GM19023 (cell line): ENCODE data around the gene ATF6.
A peak's percentile ranks its signal among the peaks of the same experiment; 100 is the strongest.

Experiments used
- ATAC-seq: cut with Tn5 transposase; IDR thresholded peaks from one replicate; pipeline ENCODE4 v1.9.1; 2021; ENCODE audit warnings: mild to moderate bottlenecking, moderate library complexity; ENCODE audit not compliant: unreplicated experiment

The ATF6 gene

DNA sequence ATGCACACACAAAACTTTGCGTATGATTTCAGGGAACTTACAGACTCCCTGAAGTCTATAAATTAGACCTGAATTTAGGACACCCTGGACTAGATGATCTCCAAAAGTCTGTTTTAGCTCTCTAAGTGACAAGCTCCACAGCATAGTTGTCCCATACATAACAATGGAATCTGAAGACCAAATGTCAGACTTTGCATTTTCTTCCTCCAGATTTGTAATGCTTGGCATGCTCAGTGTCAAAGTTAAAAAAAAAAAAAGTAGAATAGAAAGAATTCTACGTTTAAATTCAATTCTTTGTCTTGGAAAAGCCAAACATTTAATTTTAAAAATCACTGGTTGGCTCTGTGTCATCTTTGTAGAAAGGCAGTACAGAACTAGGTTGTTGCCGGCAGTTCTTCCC, 190.8 kb downstream of the ATF6 start:
- no peak for ATAC-seq

- ATAC-seq, result no peak
Measured at GRCh38 chr1:161958425-161958824, 192.3 kb downstream of the ATF6 start.

GRCh38 chr1:161962091-161962887, 196.2 kb downstream of the ATF6 start:
- peak; percentile 87 for ATAC-seq

DNA sequence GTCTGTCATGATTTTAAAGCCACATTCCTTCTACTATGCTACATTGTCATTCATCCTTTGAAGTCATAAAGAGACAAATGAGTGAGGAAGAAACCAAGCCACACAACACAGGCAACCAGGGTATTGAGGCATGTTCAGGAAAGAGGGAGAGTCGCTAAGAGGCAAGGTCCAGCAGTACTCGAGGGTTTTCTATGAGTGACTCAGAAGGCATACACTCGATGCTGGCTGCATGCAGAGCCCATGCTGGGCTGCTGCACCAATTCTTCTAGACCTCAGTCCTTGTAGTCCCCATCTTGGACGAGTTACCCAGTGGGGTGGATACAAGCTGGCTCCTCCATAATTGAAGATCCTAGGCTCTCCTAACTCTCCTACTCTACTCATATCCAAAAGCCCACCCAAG, 199.9 kb downstream of the ATF6 start:
- no peak for ATAC-seq

GRCh38 chr1:161970036-161970435, 203.9 kb downstream of the ATF6 start:
- ATAC-seq, result no peak

- ATAC-seq, result no peak
Measured at GRCh38 chr1:161970633-161971032, 204.5 kb downstream of the ATF6 start.

DNA sequence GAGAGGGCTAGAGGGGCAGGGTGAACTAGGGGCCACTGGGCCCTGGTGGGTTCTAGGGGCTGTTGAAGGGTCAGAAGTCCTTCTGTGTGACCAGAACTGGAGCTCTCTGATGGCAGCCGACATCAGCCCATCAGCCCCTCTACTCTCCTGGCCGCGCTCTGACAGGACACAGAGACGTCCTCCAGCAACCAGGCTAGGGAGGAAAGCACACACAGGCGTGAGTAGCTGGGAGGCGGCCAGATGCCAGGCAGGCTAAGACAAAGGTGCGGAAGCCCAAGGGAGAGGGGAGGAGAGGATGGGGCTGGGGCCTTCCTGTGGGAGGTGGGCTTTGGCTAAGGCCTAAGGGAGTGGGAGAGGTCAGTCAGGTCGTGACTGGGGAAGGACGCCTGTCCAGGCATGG, 206.7 kb downstream of the ATF6 start:
- no peak for ATAC-seq

DNA sequence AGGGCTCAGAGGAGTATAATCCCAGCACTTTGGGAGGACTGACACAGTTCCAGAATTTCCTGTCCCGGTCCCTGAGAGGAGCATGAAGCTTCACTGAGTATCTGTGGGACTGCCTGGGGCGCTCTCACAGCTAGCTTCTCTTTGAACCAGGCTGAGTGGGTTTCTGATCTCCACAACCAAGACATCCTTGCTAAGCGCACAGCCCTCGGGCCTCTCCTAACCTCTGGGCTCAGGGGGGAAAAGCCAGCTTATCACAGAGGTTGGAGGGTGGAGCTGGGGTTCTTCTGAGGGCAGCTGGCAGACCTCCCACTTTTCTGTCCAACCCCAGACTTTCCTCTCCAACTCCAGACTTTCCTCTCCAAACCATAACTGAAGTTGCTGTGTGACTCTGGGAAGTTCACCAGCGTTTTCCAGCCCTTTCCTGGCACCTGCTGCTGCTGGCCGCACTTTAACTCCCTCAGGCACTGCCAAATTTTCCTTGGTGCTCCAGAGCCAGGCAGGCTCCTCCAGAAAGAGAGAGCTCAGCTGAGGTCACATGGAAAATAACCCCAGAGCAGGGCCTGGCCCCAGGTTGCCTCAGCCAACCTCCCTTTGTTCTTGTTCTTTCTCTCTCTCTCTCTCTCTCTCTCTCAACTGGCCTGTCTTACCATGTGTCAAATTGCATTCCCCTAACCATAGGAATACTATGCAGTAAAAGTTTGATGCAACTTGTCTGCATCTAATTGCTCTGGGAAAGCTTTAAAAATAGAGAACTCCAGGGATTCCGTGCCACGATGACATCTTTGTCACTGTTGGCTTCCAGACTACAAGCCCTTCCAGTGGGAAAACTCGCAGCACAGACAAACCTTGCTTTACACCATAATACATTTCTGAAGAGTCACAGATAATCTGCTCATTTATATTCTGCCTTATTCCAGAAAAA, 208.1 kb downstream of the ATF6 start:
- no peak for ATAC-seq

DNA sequence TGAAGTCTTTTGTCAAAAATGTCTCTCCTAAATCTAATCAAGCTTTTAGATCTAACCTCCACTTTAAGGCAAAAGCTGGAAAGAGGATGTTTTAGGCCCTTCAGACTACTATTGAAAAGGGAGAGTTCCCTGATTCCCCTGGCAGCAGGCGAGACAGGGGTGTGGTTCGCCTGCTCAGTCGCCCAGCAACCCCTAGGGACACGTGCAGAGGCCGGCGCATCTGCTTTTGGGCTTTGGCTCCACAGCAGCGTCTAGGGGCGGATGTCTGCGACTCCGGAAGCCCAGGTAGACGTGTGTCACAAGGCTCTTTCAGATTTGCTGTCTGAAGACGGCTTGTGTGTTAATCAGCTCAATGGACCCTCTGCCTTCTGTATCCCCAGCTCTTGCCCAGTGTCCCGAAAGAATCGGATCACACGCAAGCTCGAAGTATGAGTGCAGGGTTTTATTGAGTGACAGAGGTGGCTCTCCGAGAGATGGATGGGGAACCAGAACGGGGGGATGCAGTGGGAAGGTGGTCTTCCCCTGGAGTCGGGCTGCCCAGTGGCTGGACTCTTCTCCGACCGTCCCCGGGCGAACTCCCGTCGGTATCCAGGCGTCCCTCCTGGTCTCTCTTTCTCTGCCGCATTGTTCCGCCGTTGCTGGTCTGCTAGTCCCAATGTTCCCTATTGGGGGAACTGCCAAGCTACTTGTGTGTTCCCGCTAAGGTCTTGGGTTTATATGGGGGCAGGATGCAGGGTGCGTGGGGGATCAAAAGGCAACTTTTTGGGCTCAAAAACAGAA, 212.1 kb downstream of the ATF6 start:
- no peak for ATAC-seq

DNA sequence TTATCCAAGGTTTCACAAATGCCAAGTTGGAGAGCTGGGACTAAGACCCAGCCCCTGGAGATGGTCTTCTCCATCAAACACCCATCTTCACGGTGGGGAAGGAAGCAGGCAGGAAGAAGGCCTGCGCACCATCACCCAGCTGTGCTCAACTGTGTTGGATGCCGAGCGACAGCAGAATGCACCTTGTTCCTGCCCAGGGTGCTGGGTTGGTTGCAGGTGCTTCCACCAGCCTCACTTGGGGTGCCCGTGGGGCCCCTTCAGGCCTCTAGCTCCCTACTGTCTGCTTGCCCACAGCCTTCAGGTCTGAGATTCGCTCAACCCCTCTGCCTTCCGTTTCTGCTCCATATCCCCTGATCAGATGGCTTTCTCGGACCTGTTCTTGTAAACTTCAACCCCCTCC, 215.0 kb downstream of the ATF6 start:
- ATAC-seq, result no peak

GRCh38 chr1:161981735-161982506, 215.8 kb downstream of the ATF6 start:
- ATAC-seq, result no peak

- ATAC-seq, result no peak
Measured at GRCh38 chr1:161982507-161982895, 216.4 kb downstream of the ATF6 start.

- no peak for ATAC-seq
Measured at GRCh38 chr1:161982917-161983316, 216.8 kb downstream of the ATF6 start.

DNA sequence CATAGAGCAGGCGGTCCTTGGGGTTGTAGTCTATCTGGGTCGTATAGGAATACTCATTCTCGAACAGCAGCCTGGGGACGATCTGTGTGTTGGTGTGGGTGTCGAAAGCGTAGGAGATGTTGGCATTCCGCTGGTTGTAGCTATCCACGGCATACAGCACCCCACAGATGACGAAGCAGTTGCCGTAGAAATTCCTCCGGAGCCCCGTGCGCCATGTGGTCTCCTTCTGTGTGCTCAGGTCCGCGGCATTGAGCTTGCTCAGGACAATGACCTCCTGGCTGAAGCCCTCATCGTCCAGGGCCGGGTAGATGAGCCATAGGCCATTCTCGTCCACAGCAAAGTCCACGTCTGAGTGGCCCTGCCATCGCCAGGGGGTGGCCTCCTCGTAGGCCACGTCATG, 217.6 kb downstream of the ATF6 start:
- ATAC-seq, result no peak

GRCh38 chr1:161985301-161985822, 219.2 kb downstream of the ATF6 start:
- ATAC-seq, result no peak

GRCh38 chr1:161986328-161986727, 220.2 kb downstream of the ATF6 start:
- no peak for ATAC-seq

GRCh38 chr1:161987303-161987702, 221.2 kb downstream of the ATF6 start:
- ATAC-seq, result no peak

DNA sequence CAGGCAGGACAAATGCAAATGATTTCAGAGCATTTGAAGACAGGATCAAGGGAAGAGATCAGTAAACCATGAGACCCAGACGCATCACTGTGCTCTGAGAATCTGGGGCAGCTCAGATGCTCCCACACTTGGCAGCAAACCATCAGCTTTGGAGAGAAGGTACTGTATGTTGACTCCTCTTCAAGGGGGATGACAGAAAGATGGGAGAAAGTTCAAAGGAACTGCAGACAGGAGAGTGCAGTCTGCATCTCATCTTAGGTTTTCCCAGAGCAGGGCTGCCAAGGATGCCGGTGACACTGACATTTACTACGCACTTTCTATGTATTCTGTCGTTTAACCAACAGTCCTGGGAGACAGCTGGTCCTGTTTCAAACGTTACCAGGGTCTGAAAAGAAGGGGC, 221.8 kb downstream of the ATF6 start:
- no peak for ATAC-seq

DNA sequence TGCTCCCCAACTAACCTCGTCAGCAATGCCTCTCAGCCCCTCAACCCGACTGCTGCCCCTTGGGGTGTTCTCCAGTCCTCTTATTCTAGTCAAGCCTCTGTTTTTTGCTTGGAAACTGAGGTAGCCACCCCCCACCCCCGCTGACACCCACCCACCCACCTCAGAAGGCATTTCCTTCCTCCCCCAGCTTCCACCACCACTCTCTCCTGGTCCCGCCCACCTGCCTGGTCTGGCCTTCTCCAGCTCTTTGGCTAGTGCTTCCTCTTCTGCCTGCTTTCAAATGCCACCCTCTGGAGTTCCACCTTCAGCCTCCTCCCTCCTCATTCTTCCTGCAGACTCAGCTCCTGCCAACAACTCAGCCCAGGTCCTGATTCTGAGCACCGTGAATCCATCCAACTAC, 222.3 kb downstream of the ATF6 start:
- no peak for ATAC-seq

GRCh38 chr1:161989108-161989507, 223.0 kb downstream of the ATF6 start:
- no peak for ATAC-seq
